H9 (cell line): ENCODE data around the gene HPCAL1. TPM values are rescaled to one million over a fixed set of nuclear protein-coding genes. Genes with fewer than 3 reads are reported as not detected.

ENCODE experiments used
- DNase-seq: peaks from one replicate; pipeline ENCODE4 v3.0.0-alpha.2; 2017
- H2AFZ ChIP-seq: one replicate; pipeline ENCODE4 v1.6.1; 2013; ENCODE audit warnings: mild to moderate bottlenecking, low read length, control low read depth, moderate library complexity
- H2AK5ac ChIP-seq: 2 replicates; pipeline ENCODE4 v1.6.1; 2013; ENCODE audit warnings: low read length, control low read depth, mixed read lengths; ENCODE audit not compliant: insufficient read length
- H2BK120ac ChIP-seq: one replicate; pipeline ENCODE4 v1.6.1; 2013; ENCODE audit warnings: low read depth, mild to moderate bottlenecking, low read length, control low read depth, inconsistent platforms; ENCODE audit not compliant: poor library complexity, severe bottlenecking
- H2BK12ac ChIP-seq: 2 replicates; pipeline ENCODE4 v1.6.1; 2013; ENCODE audit warnings: low read length, control low read depth, mixed read lengths, low read depth; ENCODE audit not compliant: insufficient read length
- H2BK15ac ChIP-seq: 2 replicates; pipeline ENCODE4 v1.6.1; 2013; ENCODE audit warnings: low read depth, low read length, control low read depth
- H2BK20ac ChIP-seq: one replicate; pipeline ENCODE4 v1.6.1; 2013; ENCODE audit warnings: low read depth, mild to moderate bottlenecking, low read length, control low read depth, inconsistent platforms; ENCODE audit not compliant: poor library complexity, severe bottlenecking
- H2BK5ac ChIP-seq: 2 replicates; pipeline ENCODE4 v1.6.1; 2013; ENCODE audit warnings: low read length, control low read depth, mixed read lengths; ENCODE audit not compliant: insufficient read length
- H3K14ac ChIP-seq: 2 replicates; pipeline ENCODE4 v1.6.1; 2013; ENCODE audit warnings: low read length, control low read depth; ENCODE audit not compliant: insufficient read depth
- H3K18ac ChIP-seq: 2 replicates; pipeline ENCODE4 v1.6.1; 2013; ENCODE audit warnings: low read depth, mild to moderate bottlenecking, mixed read lengths, low read length, control low read depth; ENCODE audit not compliant: insufficient read length
- H3K23ac ChIP-seq: 2 replicates; pipeline ENCODE4 v1.6.1; 2013; ENCODE audit warnings: low read length, control low read depth, mixed read lengths, low read depth; ENCODE audit not compliant: insufficient read length
- H3K23me2 ChIP-seq: 2 replicates; pipeline ENCODE4 v1.6.1; 2013; ENCODE audit warnings: low read depth, mild to moderate bottlenecking, mixed read lengths, low read length, control low read depth; ENCODE audit not compliant: insufficient read length, poor library complexity, severe bottlenecking
- H3K27ac ChIP-seq: 2 replicates; pipeline ENCODE4 v1.5.1; 2013; ENCODE audit warnings: low read length, control low read depth, mixed read lengths, low read depth; ENCODE audit not compliant: insufficient read length
- H3K27me3 ChIP-seq: 2 replicates; pipeline ENCODE4 v1.6.1; 2013; ENCODE audit warnings: low read length, control low read depth, inconsistent platforms; ENCODE audit not compliant: insufficient read depth
- H3K4ac ChIP-seq: 2 replicates; pipeline ENCODE4 v1.6.1; 2013; ENCODE audit warnings: low read depth, mild to moderate bottlenecking, control low read depth, inconsistent platforms, low read length, moderate library complexity
- H3K4me1 ChIP-seq: 2 replicates; pipeline ENCODE4 v1.6.1; 2013; ENCODE audit warnings: low read length, control low read depth, inconsistent platforms; ENCODE audit not compliant: insufficient read depth
- H3K4me2 ChIP-seq: 2 replicates; pipeline ENCODE4 v1.6.1; 2013; ENCODE audit warnings: low read length, control low read depth, mixed read lengths; ENCODE audit not compliant: insufficient read length, insufficient read depth
- H3K56ac ChIP-seq: 2 replicates; pipeline ENCODE4 v1.6.1; 2013; ENCODE audit warnings: low read depth, mild to moderate bottlenecking, mixed read lengths, low read length, control low read depth; ENCODE audit not compliant: insufficient read length
- H3K79me1 ChIP-seq: 2 replicates; pipeline ENCODE4 v1.6.1; 2013; ENCODE audit warnings: low read depth, mild to moderate bottlenecking, moderate library complexity, low read length, control low read depth, inconsistent platforms; ENCODE audit not compliant: insufficient read depth, poor library complexity, severe bottlenecking
- H3K79me2 ChIP-seq: 2 replicates; pipeline ENCODE4 v1.6.1; 2013; ENCODE audit warnings: low read length, control low read depth, inconsistent platforms; ENCODE audit not compliant: insufficient read depth
- H3K9ac ChIP-seq: 2 replicates; pipeline ENCODE4 v1.6.1; 2013; ENCODE audit warnings: low read length, control low read depth, mixed read lengths; ENCODE audit not compliant: insufficient read length; ENCODE audit errors: extremely low read depth
- H3K9me3 ChIP-seq: one replicate; pipeline ENCODE4 v1.6.1; 2013; ENCODE audit warnings: low read depth, low read length, inconsistent platforms; ENCODE audit not compliant: control insufficient read depth
- H3T11ph ChIP-seq: one replicate; pipeline ENCODE4 v1.6.1; 2013; ENCODE audit warnings: mild to moderate bottlenecking, low read length, control low read depth, inconsistent platforms
- H4K20me1 ChIP-seq: one replicate; pipeline ENCODE4 v1.6.1; 2013; ENCODE audit not compliant: control insufficient read depth, insufficient read length, insufficient read depth
- H4K5ac ChIP-seq: 2 replicates; pipeline ENCODE4 v1.6.1; 2013; ENCODE audit warnings: low read depth, mild to moderate bottlenecking, mixed read lengths, low read length, control low read depth; ENCODE audit not compliant: insufficient read length
- H4K8ac ChIP-seq: replicated peaks from 2 replicates; pipeline ENCODE4 v1.6.1; 2013; ENCODE audit warnings: low read length, control low read depth, mixed read lengths, low read depth; ENCODE audit not compliant: insufficient read length
- H4K91ac ChIP-seq: 2 replicates; pipeline ENCODE4 v1.6.1; 2013; ENCODE audit warnings: low read depth, mild to moderate bottlenecking, moderate library complexity, mixed read lengths, low read length, control low read depth; ENCODE audit not compliant: insufficient read length
- H3K27ac Mint-ChIP-seq, 3 experiments: 2 replicates in 2 of 3; 3 replicates in 1 of 3; pipeline ENCODE4 v1.8.0; 2020 to 2021; ENCODE audit warnings: mixed read lengths in 3 of 3, mild to moderate bottlenecking in 1 of 3, moderate library complexity in 1 of 3
- H3K27me3 Mint-ChIP-seq: 2 replicates; pipeline ENCODE4 v1.8.0; 2021; ENCODE audit warnings: low read depth, mild to moderate bottlenecking, moderate library complexity, mixed read lengths
- H3K36me3 Mint-ChIP-seq, 3 experiments: 2 replicates in 2 of 3; 3 replicates in 1 of 3; pipeline ENCODE4 v1.8.0; 2020 to 2021; ENCODE audit warnings: low read depth in 3 of 3, mixed read lengths in 3 of 3; ENCODE audit not compliant: insufficient read depth in 1 of 3
- H3K4me1 Mint-ChIP-seq, 2 experiments: 2 replicates each; pipeline ENCODE4 v1.8.0; 2020; ENCODE audit warnings: mixed read lengths in 2 of 2
- H3K4me3 Mint-ChIP-seq, 2 experiments: 2 replicates in 1 of 2; 3 replicates in 1 of 2; pipeline ENCODE4 v1.8.0; 2020 to 2021; ENCODE audit warnings: mild to moderate bottlenecking in 2 of 2, mixed read lengths in 2 of 2, moderate library complexity in 1 of 2
- H3K9me3 Mint-ChIP-seq, 2 experiments: 2 replicates in 1 of 2; 3 replicates in 1 of 2; pipeline ENCODE4 v1.8.0; 2020; ENCODE audit warnings: mild to moderate bottlenecking in 2 of 2, mixed read lengths in 2 of 2, moderate library complexity in 1 of 2
- CTCF ChIP-seq: fragments of 200-600 bp; sonication (generic); conservative IDR thresholded peaks from 3 replicates; pipeline ENCODE4 v1.8.0; 2021; ENCODE audit warnings: antibody characterized with exemption, mild to moderate bottlenecking
- WGBS: extraction: QIAGEN DNeasy Blood & Tissue Kit; methylation state at CpG from one replicate; pipeline ENCODE4 v1.1.7; 2013; ENCODE audit warnings: missing lambda C conversion rate, low lambda C conversion rate, mixed read lengths; ENCODE audit not compliant: insufficient read length; ENCODE audit errors: extremely low coverage; 5-methylcytosine and 5-hydroxymethylcytosine counted together
- total RNA-seq: library from RNA; stranded (reverse); gene quantifications from 2 replicates; pipeline ENCODE4 v1.2.1, GENCODE V29; 2021

HPCAL1 gene
- total RNA-seq, 1 experiment from 2014 or later, result 4.7 TPM

DNA sequence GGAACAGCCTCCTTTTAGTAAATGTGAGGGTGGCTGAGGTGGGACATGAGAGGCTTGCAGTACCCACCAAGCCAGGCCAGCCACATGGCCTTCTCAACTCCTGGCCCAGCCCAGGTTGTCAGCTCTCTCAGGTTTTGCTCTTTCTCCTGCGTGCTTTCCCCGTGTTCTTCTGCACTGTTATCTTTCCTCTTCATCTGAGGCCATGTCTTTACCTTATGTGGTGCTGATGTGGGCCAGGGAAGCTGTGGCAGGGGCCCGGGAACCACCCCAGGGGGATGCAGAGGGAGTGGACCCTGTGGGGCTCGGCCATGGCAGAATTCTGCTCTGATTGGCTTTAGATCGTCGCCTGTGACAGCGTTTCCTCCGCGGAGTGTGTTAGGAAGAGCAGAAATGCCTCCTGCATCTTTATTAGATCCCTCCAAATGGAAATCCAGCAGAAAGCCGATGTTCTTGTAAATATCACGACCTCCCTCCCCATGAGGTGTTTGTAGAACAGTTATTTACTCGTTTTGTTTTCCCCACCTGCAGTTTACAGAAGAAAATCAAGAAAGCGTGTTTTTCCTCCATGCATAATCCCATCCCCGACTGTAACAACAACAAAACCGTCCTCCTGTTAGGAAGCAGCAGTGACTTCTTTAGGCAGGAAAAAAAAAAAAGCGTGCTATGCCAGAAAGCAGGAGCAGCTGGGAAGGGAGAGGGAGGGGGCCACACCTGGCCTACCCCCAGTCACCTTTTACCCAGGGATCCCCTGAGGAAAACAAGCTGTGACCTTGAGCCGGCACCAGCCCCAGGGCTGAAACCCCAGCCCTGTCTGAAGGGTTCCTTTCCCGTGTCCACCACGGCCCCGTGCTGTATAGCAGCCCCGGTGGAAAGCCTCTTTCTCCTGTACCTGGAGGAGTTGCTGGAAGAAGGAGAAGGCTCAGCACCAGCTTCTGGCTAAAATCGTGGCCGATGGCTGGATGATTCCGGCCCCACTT lies 54.8 kb downstream of the HPCAL1 start:
- Histone ChIP-seq H3K9me3 (no peaks in the 10 kb centered on the region), H4K91ac (peak overlapping the region; percentile 3), H3T11ph (no peak overlapping the region), H3K4ac (no peak overlapping the region), H3K9ac (no peak overlapping the region), H2BK5ac (no peak overlapping the region), H3K14ac (peak overlapping the region; percentile 49; the same call in 1 of the 2 replicates), H4K8ac (no peak overlapping the region), H3K23ac (no peak overlapping the region), H2BK20ac (no peak overlapping the region), H2AFZ (no peak overlapping the region), H4K20me1 (no peaks in the 10 kb centered on the region), H2AK5ac (no peak overlapping the region), H3K79me2 (0 out of 2 replicates have a peak, but pooled peaks cover 2% of the 10 kb centered on the region), H3K4me1 (no peaks in the 10 kb centered on the region), H2BK120ac (no peak overlapping the region), H3K4me2 (no peak overlapping the region), H2BK12ac (no peak overlapping the region), H3K23me2 (no peaks in the 10 kb centered on the region), H3K27ac (no peak overlapping the region), H3K27me3 (no peaks in the 10 kb centered on the region), H2BK15ac (no peak overlapping the region), H3K79me1 (no peaks in the 10 kb centered on the region), H4K5ac (no peak overlapping the region), H3K56ac (no peak overlapping the region), H3K18ac (no peak overlapping the region)
- no peak for TF ChIP-seq CTCF
- no CpG with 5 or more reads among the region's 24 CpGs for WGBS
- H3K36me3 Mint-ChIP-seq, result no peaks in the 10 kb centered on the region
- no peak for DNase-seq
- no peak overlapping the region for H3K4me3 Mint-ChIP-seq
- H3K27ac Mint-ChIP-seq, result peak overlapping the region in 1 of 3 experiments; percentile 60; a peak in 3 of 7 replicates
- no peaks in the 10 kb centered on the region for H3K9me3 Mint-ChIP-seq
- peaks cover 10 to 22% of the 10 kb centered on the region in 2 experiments for H3K4me1 Mint-ChIP-seq
- H3K27me3 Mint-ChIP-seq, result no peaks in the 10 kb centered on the region
